ENCODE results near the gene IQCC. TPM values are rescaled to one million over a fixed set of nuclear protein-coding genes. Genes with fewer than 3 reads are reported as not detected.

IQCC gene
- total RNA-seq, 3 donors from 2014 or later, result 1.8 to 3.5 (median 2.3) TPM

DNA sequence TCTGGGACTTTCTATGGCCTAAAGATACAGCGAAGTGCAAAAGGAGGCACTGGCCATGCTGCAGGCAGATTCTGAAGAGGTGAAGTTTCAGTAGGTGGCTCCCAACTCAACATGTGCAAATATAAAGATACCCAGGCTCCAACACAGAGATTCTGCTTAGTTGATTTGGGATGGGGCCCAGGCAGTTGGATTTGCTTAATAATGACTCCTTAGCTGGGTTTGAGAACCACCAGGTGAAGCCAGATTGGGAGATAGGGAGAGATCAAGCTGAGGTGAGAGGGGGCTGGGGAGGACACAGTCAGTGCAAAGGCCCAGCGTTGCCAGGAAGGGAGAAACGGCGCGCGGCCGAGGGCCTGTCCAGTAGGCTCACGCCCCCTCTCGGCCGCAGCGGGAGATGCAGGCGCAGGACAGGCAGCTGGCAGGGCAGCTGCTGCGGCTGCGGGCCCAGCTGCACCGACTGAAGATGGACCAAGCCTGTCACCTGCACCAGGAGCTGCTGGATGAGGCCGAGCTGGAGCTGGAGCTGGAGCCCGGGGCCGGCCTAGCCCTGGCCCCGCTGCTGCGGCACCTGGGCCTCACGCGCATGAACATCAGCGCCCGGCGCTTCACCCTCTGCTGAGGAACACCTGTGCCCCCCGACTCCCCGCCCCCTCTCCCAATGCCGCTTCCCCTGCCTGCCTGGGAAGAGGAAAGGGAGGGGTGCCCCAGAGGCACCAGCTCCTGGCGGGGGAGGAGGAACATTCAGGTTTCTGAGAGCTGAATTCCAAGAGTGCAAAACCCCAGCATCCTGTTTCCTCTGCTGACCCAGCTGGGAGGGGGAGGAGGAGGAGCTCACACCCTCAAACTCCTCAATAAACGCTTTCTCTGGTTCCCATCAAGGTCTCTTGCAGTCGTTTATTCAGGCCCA lies 42.8 kb downstream of the IQCC start:
- Histone ChIP-seq H3K36me3 (no peaks in the 10 kb centered on the region), H3K27ac (peak overlapping the region; percentile 22 to 87), H3K9me3 (no peaks in the 10 kb centered on the region), H3K4me3 (peak overlapping the region in 2 of 3 donors; percentile 35 to 45), H3K27me3 (no peaks in the 10 kb centered on the region), H3K4me1 (peaks cover 3 to 10% of the 10 kb centered on the region in 2 donors)
- DNase-seq (ENCODE audit: low spot score in 2 of 2), result peak; percentile 78 to 83
- TF ChIP-seq POLR2AphosphoS5 (IDR thresholded peaks at IDR 0.05) (peak in 1 of 3 donors; percentile 45), POLR2A (IDR thresholded peaks at IDR 0.05) (no peak)
- TF ChIP-seq, protein P1, sequence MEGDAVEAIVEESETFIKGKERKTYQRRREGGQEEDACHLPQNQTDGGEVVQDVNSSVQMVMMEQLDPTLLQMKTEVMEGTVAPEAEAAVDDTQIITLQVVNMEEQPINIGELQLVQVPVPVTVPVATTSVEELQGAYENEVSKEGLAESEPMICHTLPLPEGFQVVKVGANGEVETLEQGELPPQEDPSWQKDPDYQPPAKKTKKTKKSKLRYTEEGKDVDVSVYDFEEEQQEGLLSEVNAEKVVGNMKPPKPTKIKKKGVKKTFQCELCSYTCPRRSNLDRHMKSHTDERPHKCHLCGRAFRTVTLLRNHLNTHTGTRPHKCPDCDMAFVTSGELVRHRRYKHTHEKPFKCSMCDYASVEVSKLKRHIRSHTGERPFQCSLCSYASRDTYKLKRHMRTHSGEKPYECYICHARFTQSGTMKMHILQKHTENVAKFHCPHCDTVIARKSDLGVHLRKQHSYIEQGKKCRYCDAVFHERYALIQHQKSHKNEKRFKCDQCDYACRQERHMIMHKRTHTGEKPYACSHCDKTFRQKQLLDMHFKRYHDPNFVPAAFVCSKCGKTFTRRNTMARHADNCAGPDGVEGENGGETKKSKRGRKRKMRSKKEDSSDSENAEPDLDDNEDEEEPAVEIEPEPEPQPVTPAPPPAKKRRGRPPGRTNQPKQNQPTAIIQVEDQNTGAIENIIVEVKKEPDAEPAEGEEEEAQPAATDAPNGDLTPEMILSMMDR (IDR thresholded peaks at IDR 0.05), result peak; percentile 40 to 79 (median 70)
- intact Hi-C loops (cut with DNase I; ENCODE audit: low total_unique reads), result no loop called here

DNA sequence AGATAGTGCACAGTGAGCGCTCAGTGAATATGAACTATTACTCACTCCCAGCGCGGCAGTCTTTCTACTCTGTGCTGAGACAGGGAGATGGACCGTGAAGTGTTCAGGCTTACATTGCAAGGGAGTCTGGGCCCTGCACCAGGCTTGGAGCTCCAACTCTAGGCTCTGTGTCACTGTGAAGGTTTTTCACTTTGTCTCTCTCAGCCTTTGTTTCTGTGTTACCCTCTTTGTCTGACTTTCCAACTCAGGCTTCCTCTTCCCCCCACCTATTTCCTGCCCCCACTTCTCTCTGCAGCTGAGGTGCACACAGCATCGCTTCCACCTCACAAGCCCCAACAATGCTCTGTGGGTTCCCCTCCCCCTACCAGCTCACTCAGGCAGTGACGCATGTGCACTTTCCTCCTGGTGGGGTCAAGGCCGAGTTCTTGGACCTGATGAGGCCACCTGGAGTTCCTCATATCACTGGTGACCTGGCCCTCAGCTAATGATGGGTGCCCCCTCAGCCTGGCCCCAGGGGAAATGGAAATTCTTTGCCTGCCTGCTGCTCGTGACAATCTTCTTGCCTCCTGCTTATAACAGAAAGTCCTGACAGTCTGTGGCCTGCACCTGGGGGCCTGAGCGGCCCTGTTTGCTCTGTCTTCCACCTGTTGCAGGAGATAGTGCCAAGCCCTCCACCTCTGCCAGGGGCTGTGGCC lies 44.5 kb downstream of the IQCC start:
- H3K27ac ChIP-seq, result peak overlapping the region; percentile 68 to 74
- H3K4me1 ChIP-seq, result peaks cover 3 to 10% of the 10 kb centered on the region in 2 donors
- H3K4me3 ChIP-seq, result no peak overlapping the region
- peak in 1 of 2 donors; percentile 46 for DNase-seq (ENCODE audit: low spot score in 2 of 2)
- no peaks in the 10 kb centered on the region for H3K9me3 ChIP-seq
- no peaks in the 10 kb centered on the region for H3K36me3 ChIP-seq
- TF ChIP-seq POLR2A (IDR thresholded peaks at IDR 0.05) (no peak), POLR2AphosphoS5 (IDR thresholded peaks at IDR 0.05) (peak in 1 of 3 donors; percentile 43)
- TF ChIP-seq, protein P1 (IDR thresholded peaks at IDR 0.05), result no peak
- intact Hi-C loops (cut with DNase I; ENCODE audit: low total_unique reads), result no loop called here
- H3K27me3 ChIP-seq, result no peaks in the 10 kb centered on the region

DNA sequence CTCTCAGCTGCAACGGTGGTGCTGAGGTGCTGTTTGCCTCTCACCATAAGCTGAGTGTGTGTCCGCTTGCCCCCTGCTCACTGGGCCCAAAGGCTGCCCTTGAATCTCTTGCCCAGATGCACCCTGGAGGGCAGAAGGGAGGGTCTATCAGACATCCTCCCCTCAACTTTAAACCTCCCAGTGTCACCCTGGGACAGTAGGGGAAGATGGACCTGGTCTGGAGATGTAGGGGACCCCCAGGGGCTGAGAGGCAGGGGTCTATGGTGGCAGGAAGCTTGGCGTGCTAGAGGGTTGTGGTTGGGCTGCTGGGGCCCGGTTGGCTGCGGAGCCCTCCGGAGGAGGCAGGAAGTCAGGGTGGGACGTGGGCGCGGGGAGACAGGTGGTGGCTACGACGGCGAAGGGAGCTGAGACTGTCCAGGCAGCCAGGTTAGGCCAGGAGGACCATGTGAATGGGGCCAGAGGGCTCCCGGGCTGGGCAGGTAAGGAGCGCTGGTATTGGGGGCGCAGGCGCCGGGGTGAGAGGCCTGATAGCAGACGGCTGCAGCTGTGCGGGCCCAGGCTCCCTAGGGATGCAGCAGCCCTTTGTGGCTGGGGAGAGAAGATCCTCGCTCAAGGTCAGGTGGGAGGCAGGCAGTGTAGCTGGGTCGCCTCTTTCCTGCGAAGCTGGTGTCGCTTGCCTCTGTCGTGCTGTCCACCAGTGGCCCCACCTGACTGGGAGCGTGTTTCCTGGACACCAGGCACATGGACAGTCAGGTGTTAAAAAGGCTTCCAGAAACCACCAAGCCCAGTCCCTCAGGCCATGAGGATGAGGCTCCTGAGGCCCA lies 45.6 kb downstream of the IQCC start, which contains the start of gene LCK:
TSS of gene LCK (plus strand) at position 373 of the 824 bp plus-strand sequence. CDS start 23,065 bp downstream, outside the sequence.
- Histone ChIP-seq H3K4me3 (peak within 1 kb of the TSS in 2 of 3 donors; percentile 22 to 24), H3K36me3 (no peaks in the 10 kb centered on the region), H3K27me3 (no peaks in the 10 kb centered on the region), H3K4me1 (peaks cover 3 to 10% of the 10 kb centered on the region in 2 donors), H3K27ac (peak within 1 kb of the TSS; percentile 68 to 74), H3K9me3 (no peaks in the 10 kb centered on the region)
- intact Hi-C loops (cut with DNase I; ENCODE audit: low total_unique reads), result no loop called here
- no peak for DNase-seq (ENCODE audit: low spot score in 2 of 2)
- TF ChIP-seq, protein P1 (IDR thresholded peaks at IDR 0.05), result no peak
- TF ChIP-seq POLR2A (IDR thresholded peaks at IDR 0.05), result no peak
- TF ChIP-seq POLR2AphosphoS5 (IDR thresholded peaks at IDR 0.05), result no peak

DNA sequence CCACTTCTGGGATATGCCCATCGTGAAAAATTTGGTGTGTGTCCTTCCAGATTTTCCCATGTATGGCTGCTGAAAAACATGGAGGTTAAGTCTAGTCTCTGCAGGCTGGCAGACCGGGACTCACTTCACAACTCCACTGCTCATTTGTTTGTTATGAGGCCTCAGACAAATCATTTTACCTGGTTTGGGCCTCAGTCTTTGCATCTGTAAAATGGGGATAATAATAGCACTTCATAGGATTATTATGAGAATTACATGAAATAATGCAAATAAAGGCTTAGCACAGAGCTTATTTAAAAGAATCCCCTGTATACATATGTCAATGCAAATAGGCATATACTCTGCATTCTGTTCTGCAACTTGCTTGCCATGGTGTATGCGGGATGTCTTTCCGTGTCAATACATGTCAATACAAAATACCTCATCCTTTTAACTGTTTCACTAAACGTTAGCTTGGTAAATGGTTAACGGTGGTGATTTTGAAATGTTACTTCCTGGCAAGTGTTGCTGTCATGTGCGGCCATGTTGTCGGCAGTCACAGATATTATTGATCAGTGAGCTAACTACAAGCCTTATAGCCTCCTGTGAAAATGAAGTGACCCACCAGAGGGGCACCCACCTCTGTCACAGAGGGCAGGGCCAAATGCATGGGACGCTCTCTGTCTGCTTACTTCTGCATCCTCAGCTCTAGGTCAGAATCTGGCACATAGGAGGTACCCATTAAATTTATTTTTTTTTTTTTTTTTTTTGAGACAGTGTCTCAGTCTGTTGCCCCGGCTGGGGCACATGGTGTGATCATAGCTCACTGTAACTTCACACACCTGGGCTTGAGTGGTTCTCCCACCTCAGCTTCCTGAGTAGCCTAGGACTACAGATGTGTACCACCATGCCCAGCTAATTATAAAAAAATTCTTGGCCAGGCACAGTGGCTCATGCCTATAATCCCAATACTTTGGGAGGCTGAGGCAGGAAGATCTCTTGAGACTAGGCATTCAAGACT lies 49.9 kb downstream of the IQCC start:
- TF ChIP-seq POLR2AphosphoS5 (IDR thresholded peaks at IDR 0.05), result no peak
- TF ChIP-seq, protein P1 (IDR thresholded peaks at IDR 0.05), result no peak
- TF ChIP-seq POLR2A (IDR thresholded peaks at IDR 0.05), result no peak
- no peak overlapping the region for H3K27ac ChIP-seq
- H3K36me3 ChIP-seq, result no peaks in the 10 kb centered on the region
- no peak for DNase-seq (ENCODE audit: low spot score in 2 of 2)
- no peak overlapping the region for H3K4me3 ChIP-seq
- no peaks in the 10 kb centered on the region for H3K27me3 ChIP-seq
- H3K4me1 ChIP-seq, result no peaks in the 10 kb centered on the region
- intact Hi-C loops (cut with DNase I; ENCODE audit: low total_unique reads), result no loop called here
- H3K9me3 ChIP-seq, result no peaks in the 10 kb centered on the region
